Smooth muscle cell (in vitro differentiated cells): Measurements from ENCODE around the gene JAM2. TPM values are rescaled to one million over a fixed set of nuclear protein-coding genes. Genes with fewer than 3 reads are reported as not detected.
A peak's percentile ranks its signal among the peaks of the same experiment; 100 is the strongest.

Source experiments
- DNase-seq: peaks from one replicate; lab custom pipeline; 2025; ENCODE audit not compliant: unreplicated experiment; lab: John Stamatoyannopoulos, UW
- H2AFZ ChIP-seq: fragments of 200-600 bp; sonication (generic); 2 replicates; pipeline ENCODE4 v1.6.0; 2016; ENCODE audit warnings: antibody characterized with exemption, low read depth, mild to moderate bottlenecking
- H3F3A ChIP-seq: fragments of 200-600 bp; sonication (generic); 2 replicates; pipeline ENCODE4 v1.6.0; 2017; ENCODE audit warnings: antibody characterized with exemption, low read depth
- H3K27ac ChIP-seq: fragments of 200-600 bp; sonication (generic); 2 replicates; pipeline ENCODE4 v1.5.1; 2016; ENCODE audit warnings: low read depth, mild to moderate bottlenecking
- H3K27me3 ChIP-seq: fragments of 200-600 bp; sonication (generic); 2 replicates; pipeline ENCODE4 v1.6.1; 2016; ENCODE audit warnings: low read depth, mild to moderate bottlenecking
- H3K36me3 ChIP-seq: fragments of 200-600 bp; sonication (generic); 2 replicates; pipeline ENCODE4 v1.5.1; 2016; ENCODE audit warnings: low read depth
- H3K4me1 ChIP-seq: fragments of 200-600 bp; sonication (generic); 2 replicates; pipeline ENCODE4 v1.5.1; 2016; ENCODE audit warnings: low read depth
- H3K4me2 ChIP-seq: fragments of 200-600 bp; sonication (generic); 2 replicates; pipeline ENCODE4 v1.6.0; 2016; ENCODE audit warnings: mild to moderate bottlenecking
- H3K4me3 ChIP-seq: fragments of 200-600 bp; sonication (generic); 2 replicates; pipeline ENCODE4 v1.5.1; 2016; ENCODE audit warnings: mild to moderate bottlenecking
- H3K79me2 ChIP-seq: fragments of 200-600 bp; sonication (generic); 2 replicates; pipeline ENCODE4 v1.6.0; 2016; ENCODE audit warnings: low read depth, mild to moderate bottlenecking
- H3K9ac ChIP-seq: fragments of 200-600 bp; sonication (generic); 2 replicates; pipeline ENCODE4 v1.6.0; 2016; ENCODE audit warnings: low read depth
- H3K9me3 ChIP-seq: fragments of 200-600 bp; sonication (generic); replicated peaks from 2 replicates; pipeline ENCODE4 v1.5.1; 2016; ENCODE audit warnings: low read depth
- H4K20me1 ChIP-seq: fragments of 200-600 bp; sonication (generic); 2 replicates; pipeline ENCODE4 v1.6.0; 2016; ENCODE audit warnings: low read depth
- WGBS: methylation state at CpG from one replicate; pipeline ENCODE4 v1.1.7; 2016; ENCODE audit warnings: low lambda C conversion rate; 5-methylcytosine and 5-hydroxymethylcytosine counted together
- polyA plus RNA-seq: library from polyadenylated mRNA; unstranded; fragments of >200 nt; fragmentation: Nextera tagmentation; extraction: Ambion mirVana; gene quantifications from 2 replicates; pipeline ENCODE4 v1.2.1, GENCODE V29; 2016
- total RNA-seq: library from RNA; depleted of rRNA; stranded (reverse); fragments of >200 nt; gene quantifications from 2 replicates; pipeline ENCODE4 v1.2.3, GENCODE V29; 2014
- TF ChIP-seq, protein P1 (sequence below): fragments of 200-600 bp; sonication (generic); IDR thresholded peaks from 2 replicates; pipeline ENCODE4 v1.5.1; 2017; ENCODE audit warnings: borderline replicate concordance, mild to moderate bottlenecking, antibody characterized with exemption; ENCODE audit not compliant: insufficient read depth, poor library complexity, severe bottlenecking

Gene JAM2
- total and polyA plus RNA-seq, 2 experiments from 2014 or later, result 5.5 to 6.0 TPM

DNA sequence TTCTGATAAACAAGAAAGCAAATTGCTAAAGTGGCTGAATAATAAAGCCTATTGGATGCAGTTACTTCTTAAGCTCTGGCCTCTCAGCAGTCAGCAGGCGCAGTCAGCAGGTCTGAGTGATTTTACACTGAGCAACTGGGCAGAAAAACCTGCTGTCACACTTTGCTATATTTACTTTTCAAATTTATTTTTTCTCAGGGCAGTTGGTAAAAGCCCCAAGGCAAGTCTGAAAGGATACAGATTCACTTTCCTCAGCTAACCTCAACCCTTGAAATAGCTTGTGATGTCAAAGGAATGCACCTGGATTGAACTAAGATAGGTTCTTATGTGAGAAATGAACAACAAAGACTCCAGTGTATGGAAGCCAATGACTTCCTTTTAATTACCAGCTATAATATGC is 61.7 kb downstream of the JAM2 start:
- Histone ChIP-seq H3K27me3 (no peaks in the 10 kb centered on the region), H3K4me3 (no peak overlapping the region), H3K4me2 (no peak overlapping the region), H3K9me3 (no peaks in the 10 kb centered on the region), H3K36me3 (no peaks in the 10 kb centered on the region), H3K4me1 (peaks cover 4% of the 10 kb centered on the region), H3F3A (peaks cover 8% of the 10 kb centered on the region), H4K20me1 (no peaks in the 10 kb centered on the region), H3K27ac (peak overlapping the region; percentile 67), H3K79me2 (no peaks in the 10 kb centered on the region), H3K9ac (no peak overlapping the region), H2AFZ (no peak overlapping the region)
- whole genome bisulfite sequencing, result 53% methylated on average over 1 of the region's 1 CpG
- TF ChIP-seq, protein P1, sequence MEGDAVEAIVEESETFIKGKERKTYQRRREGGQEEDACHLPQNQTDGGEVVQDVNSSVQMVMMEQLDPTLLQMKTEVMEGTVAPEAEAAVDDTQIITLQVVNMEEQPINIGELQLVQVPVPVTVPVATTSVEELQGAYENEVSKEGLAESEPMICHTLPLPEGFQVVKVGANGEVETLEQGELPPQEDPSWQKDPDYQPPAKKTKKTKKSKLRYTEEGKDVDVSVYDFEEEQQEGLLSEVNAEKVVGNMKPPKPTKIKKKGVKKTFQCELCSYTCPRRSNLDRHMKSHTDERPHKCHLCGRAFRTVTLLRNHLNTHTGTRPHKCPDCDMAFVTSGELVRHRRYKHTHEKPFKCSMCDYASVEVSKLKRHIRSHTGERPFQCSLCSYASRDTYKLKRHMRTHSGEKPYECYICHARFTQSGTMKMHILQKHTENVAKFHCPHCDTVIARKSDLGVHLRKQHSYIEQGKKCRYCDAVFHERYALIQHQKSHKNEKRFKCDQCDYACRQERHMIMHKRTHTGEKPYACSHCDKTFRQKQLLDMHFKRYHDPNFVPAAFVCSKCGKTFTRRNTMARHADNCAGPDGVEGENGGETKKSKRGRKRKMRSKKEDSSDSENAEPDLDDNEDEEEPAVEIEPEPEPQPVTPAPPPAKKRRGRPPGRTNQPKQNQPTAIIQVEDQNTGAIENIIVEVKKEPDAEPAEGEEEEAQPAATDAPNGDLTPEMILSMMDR, result no peak
- no peak for DNase-seq

DNA sequence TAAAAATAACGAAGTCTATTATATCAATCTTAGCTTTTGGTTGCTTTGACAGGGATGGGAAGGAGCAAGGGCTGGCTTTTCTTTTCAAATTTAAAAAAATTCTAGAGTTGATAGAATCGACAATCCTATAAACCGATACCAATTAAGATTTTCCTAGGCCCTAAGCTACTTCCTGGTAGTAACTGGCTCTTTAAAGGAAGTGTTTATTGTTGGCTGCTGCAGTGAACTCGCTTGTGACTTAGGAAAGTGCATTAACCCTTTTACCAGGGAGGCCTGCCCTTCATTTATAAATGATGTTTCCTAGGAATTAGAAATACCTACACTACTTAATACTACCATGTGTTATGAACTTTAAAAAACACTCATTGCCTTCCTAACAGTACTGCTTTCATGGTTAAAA is 62.5 kb downstream of the JAM2 start:
- Histone ChIP-seq H3K79me2 (no peaks in the 10 kb centered on the region), H3K27ac (peak overlapping the region; percentile 67), H3K36me3 (no peaks in the 10 kb centered on the region), H4K20me1 (no peaks in the 10 kb centered on the region), H3K4me1 (peaks cover 4% of the 10 kb centered on the region), H3K9me3 (no peaks in the 10 kb centered on the region), H3K27me3 (no peaks in the 10 kb centered on the region), H3F3A (peaks cover 8% of the 10 kb centered on the region), H3K9ac (no peak overlapping the region), H3K4me2 (no peak overlapping the region), H2AFZ (peak overlapping the region; percentile 7), H3K4me3 (no peak overlapping the region)
- no peak for DNase-seq
- TF ChIP-seq, protein P1, result no peak
- WGBS, result 70% methylated on average over 4 of the region's 4 CpGs

DNA sequence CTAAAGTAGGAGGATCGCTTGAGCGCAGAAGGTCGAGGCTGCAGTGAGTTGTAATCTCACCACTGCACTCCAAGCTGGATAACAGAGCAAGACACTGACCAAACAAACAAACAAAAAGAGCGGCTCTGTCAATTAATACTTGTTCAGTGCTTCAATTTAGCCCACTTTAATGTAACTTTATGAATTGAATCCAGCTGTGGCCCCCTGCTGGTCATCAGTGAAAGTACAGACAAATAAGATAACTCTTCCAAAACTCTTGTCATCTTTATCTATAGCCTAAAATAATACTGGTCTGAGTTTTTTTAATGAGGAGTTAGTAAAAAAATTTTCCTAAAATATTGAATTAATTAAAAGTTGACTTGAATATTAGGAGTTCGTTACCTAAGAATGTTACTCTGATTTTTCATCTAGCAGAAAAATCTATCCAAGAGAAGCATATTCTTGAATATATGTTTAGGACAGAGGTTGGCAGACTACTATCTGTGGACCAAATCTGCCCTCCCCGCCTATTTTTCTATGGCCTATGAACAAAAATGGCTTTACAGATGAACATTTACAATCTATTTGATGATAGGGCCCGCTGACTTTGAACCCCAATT is 69.5 kb downstream of the JAM2 start:
- Histone ChIP-seq H4K20me1 (no peaks in the 10 kb centered on the region), H3K36me3 (no peaks in the 10 kb centered on the region), H3K4me2 (no peak overlapping the region), H3K4me3 (no peak overlapping the region), H2AFZ (no peak overlapping the region), H3K9ac (no peak overlapping the region), H3K9me3 (no peaks in the 10 kb centered on the region), H3K79me2 (no peaks in the 10 kb centered on the region), H3K4me1 (no peaks in the 10 kb centered on the region), H3F3A (no peaks in the 10 kb centered on the region), H3K27ac (no peak overlapping the region), H3K27me3 (no peaks in the 10 kb centered on the region)
- TF ChIP-seq, protein P1, result peak; percentile 93
- DNase-seq, result no peak
- 59% methylated on average over 7 of the region's 7 CpGs for WGBS

DNA sequence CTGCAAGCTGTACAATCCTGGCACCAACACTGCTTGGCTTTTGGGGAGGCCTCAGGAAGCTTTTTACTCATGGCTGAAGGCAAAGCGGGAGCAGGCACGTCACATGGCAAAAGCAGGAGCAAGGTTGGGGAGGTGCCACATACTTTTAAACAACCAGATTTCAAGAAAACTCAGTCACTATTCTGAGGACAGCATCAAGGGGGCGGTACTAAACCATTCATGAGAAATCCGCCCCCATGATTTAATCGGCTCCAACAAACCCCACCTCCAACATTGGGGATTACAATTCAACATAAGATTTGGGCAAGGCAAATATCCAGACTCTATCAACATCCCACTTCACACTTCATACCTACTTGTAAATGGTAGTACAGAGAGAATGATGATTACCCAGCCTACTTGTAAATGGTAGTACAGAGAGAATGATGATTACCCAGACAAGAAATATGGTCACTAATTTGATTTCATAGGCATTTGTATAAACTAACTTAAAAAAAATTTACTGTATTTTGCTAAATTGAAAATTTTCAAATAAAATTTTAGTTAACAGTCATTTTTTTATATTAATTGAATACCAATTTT is 70.7 kb downstream of the JAM2 start:
- Histone ChIP-seq H3K4me1 (no peaks in the 10 kb centered on the region), H3K9me3 (no peaks in the 10 kb centered on the region), H3K9ac (no peak overlapping the region), H3K27me3 (no peaks in the 10 kb centered on the region), H3K4me3 (no peak overlapping the region), H3K36me3 (no peaks in the 10 kb centered on the region), H3K79me2 (no peaks in the 10 kb centered on the region), H3K27ac (no peak overlapping the region), H2AFZ (no peak overlapping the region), H4K20me1 (no peaks in the 10 kb centered on the region), H3F3A (no peaks in the 10 kb centered on the region), H3K4me2 (no peak overlapping the region)
- DNase-seq, result no peak
- TF ChIP-seq, protein P1, result no peak
- 86% methylated on average over 5 of the region's 5 CpGs for WGBS
